DMS153 treated with DMSO at 0.1 percent for 48 hours (cell line): Measurements from ENCODE around the gene TMEM141.
"Not testable (repeated sequence)": the region's sequence is repeated elsewhere in the genome, so short reads cannot be mapped to it uniquely, and the experiment has no call there.

Experiments
- DNase-seq: peaks from one replicate; lab custom pipeline; 2025; ENCODE audit not compliant: unreplicated experiment; lab: John Stamatoyannopoulos, UW

The TMEM141 gene

DNA sequence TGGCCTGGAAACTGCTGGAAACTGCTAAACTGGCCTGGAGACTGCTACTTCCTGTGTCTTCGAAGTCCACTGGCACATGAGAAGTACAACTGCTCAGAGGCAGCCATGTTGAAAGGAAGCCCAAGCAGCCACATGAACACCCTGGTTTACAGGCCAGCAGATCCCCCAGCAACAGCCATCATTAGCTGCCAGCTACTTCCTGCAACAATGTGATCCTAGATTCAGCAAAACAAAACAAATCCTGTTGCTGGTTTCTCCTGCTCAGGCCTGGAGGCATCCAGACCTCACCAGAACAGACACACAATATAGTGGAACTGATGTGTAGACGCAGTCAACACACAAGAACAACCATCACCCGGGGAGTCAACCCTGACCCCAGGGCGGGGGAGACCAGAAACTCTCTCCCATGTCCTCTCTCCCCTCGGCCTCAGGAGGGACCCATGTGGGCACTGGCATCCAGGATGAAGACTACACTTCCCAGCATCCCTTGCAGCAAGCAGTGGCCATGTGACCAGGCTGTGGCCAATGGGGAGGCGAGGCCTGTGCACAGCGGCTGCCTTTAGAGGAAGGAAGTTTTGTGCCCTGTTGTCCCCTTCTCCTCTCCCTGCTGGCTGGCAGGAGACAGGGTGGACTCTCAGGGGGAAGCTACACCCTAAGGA lies 17.6 kb upstream of the TMEM141 start:
- no peak for DNase-seq

GRCh38 chr9:136774416-136775045 lies 16.6 kb upstream of the TMEM141 start:
- no peak for DNase-seq

DNA sequence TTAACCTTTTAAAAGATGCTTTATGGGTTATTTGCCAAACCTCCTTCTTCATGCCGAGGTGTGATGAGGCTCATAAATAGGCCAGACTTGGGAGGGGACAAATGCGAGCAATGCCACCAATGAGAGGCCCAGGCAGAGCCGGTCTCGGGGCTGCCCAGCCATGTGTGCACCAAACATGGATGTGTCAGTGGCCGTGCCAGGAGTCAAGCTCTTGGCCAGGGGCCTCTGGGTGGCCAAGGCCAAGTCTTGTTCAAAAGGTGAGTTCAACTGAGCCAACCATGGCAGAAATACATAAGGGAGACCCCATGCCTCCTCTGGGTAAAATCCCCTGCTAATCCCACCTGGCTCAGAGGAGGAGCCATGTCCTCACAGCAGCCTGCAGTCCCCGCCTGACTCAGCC lies 16.0 kb upstream of the TMEM141 start:
- DNase-seq, result no peak

DNA sequence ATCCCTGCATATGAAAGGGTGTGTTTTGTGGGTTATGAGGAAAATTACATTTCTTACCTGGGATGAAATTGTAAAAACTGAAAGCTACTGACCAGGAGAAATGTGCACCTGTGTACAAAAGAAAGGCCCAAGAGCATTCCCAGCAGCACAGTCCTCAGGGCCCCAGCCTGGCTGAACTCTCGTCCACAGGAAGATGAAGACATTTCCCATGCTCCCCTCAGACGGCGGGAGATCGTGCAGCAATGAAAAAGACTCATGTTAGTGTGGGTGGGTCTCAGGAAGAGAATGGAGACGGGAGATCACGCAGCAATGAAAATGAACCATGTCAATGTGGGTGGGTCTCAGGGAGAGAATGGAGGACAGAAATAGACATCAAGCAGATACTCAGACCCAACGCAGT lies 14.2 kb upstream of the TMEM141 start:
- DNase-seq, result no peak

DNA sequence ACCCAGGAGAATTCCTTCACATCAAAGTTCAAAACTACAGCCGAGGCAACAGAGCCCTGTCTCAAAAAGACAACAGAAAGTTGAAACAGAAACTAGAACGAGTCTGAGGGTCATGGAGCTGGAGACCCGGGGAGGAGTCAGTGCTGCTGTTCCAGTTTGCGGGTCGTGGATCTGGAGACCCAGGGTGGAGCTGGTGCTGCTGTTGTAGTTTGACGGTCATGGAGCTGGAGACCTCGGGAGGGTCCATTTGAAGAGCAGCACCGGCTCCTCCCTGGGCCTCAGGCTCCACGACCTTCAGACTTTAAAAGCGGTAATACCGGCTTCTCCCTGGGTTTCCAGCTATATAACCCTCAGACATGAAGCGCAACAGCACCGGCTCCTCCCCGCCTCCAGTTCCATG lies 13.8 kb upstream of the TMEM141 start:
- DNase-seq, result no peak

GRCh38 chr9:136779808-136780207 lies 11.3 kb upstream of the TMEM141 start:
- no peak for DNase-seq

- DNase-seq, result no peak
These were observed 8.7 kb upstream of the TMEM141 start for GRCh38 chr9:136782452-136782851.

GRCh38 chr9:136784249-136784996 lies 6.7 kb upstream of the TMEM141 start:
- no peak for DNase-seq

GRCh38 chr9:136784997-136785361 lies 6.2 kb upstream of the TMEM141 start:
- no peak for DNase-seq

- DNase-seq, result not testable (repeated sequence)
These were observed 5.4 kb upstream of the TMEM141 start for GRCh38 chr9:136785565-136786355.

DNA sequence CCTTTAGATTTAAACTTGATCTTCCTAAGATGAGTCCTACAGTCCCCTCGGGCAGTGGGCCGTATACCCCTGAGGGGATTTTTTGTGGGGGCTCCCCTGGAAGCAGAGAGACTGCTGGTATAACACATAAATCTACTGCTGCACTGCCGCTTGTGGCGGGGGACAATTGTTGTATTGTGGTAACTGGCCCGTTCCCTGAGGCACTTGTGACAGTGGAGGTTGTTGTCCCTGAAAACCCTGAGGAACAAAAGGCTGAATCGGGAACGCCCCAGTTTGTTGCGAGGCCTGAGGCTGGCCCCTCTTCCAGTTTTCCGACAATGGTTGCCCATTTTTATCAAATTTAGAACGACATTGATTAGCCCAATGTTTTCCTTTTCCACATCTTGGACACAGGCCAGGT lies 4.7 kb upstream of the TMEM141 start:
- no peak for DNase-seq

DNA sequence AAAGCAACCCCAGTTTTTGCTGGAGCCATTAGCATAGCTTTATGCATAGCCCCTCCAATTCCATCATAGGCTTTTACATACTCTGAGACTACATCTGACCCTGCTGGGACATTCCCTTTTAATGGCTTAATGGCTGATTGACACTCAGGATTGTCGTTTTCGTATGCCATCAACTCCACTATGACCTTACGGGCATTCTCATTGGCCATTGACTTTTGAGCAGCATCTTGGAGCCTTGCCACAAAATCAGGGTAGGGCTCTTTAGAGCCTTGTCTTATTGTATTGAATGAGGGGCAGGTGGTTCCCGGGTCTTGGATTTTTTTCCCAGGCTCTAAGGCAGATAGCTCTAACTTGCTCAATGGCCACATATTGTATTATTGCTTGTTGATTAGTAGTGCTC lies 4.2 kb upstream of the TMEM141 start:
- DNase-seq, result not testable (repeated sequence)

DNA sequence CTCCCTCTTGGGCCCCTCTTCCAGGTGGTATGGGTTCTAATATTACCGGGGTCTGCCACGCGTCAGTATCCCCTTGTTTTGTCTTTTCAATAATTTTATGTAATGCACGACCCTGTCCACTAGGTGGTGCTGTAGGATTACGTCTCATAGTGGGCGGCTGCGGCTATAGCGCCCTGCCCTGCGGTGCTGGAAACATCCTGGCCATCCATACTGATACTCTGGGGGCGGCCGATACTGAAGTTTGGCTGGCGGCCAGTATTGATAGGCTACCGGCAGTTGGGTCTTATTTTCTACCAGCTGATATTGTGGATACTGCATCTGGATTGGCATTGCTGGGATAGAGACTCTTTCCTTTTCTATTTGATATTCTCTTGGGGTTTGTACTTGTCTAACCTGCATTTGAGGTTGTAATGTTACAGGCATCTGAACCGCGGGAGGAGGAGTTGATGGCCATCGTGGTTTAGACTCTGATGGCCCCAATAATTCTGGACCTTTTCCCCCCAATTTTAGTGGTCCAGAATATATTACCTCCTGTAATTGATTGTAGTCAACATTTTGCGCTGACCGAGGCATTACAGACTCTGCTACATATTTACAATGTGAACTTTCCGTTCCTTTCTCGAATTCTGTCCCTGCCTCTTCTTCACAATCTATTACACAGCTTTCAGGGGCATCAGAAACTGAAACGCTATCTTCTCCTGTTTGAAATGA lies 3.3 kb upstream of the TMEM141 start:
- peak; percentile 67 for DNase-seq

GRCh38 chr9:136788644-136789522 lies 2.3 kb upstream of the TMEM141 start:
- peak; percentile 22 for DNase-seq

DNA sequence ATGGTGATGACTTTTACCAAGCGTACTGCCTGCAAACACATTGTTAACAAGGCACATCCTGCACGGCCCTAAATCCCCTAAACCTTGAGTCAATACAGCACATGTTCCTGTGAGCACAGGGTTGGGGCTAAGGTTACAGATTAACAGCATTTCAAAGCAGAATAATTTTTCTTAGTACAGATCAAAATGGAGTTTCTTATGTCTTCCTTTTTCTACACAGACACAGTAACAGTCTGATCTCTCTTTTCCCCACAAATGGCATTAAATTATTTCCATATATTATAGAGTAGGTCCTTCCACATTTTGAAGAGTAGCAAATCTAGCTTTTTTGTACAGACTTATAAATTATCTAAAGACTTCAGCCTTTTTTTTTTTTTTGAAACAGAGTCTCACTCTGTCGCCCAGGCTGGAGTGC lies 1.6 kb upstream of the TMEM141 start:
- DNase-seq, result no peak

GRCh38 chr9:136791516-136792276 lies 552 bp downstream of the TMEM141 start:
- peak; percentile 51 for DNase-seq

DNA sequence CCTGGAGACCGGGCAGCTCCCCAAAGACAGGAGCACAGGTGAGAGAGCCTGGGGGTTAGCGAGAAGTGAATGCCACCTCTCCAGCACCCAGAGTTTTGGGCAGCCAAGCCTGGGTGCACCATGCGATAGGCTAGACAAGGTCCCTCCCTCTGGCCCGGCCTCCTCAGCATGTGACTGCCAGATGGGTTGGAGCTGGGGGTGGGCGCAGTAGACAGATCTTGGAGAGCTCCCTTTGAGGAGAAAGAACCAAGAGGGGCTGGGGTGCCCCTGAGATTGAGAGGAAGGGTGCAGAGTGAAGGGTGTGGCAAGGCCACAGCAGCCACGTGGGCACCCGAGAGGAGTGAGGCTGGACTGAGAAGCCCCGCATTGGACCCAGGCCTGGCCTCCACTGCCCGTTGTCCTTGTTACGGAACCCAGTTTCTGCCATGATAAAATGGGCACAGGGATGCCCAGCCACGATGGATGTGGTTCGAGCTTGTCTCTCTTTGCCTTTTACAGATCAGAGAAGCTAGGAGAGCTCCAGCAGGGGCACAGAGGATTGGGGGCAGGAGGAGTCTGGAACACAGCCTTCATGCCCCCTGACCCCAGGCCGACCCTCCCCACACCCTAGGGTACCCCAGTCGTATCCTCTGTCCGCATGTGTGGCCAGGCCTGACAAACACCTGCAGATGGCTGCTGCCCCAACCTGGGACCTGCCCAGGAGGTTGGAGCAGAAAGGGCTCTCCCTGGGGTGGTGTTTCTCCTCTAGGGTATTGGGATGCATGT lies 1.4 kb downstream of the TMEM141 start:
- no peak for DNase-seq
